Measurements from ENCODE around the gene IGFBP4. TPM values are rescaled to one million over a fixed set of nuclear protein-coding genes. Genes with fewer than 3 reads are reported as not detected.

The IGFBP4 gene
- total RNA-seq, 2 experiments from 2014 or later = 27.1 to 28.4 TPM

- Mint-ChIP-seq H3K4me1 (no peaks in the 10 kb centered on the region), H3K4me3 (no peak overlapping the region), H3K9me3 (no peaks in the 10 kb centered on the region), H3K27ac (no peak overlapping the region), H3K36me3 (ENCODE audit: low read depth) (no peaks in the 10 kb centered on the region), H3K27me3 (peaks cover 23% of the 10 kb centered on the region)
- CTCF ChIA-PET = interaction anchor here (1.3 to 2.1 kb wide), 2 partner anchors 8 to 62 kb away, joined by 3 to 7 read pairs; no protein-coding TSS in a partner anchor
- POLR2A ChIA-PET = interaction anchor here (0.5 to 1.9 kb wide), 4 partner anchors 10 to 62 kb away, joined by 3 to 5 read pairs (median 4); no protein-coding TSS in a partner anchor
- DNase-seq = no peak
Observed at GRCh38 chr17:40469805-40470675, 26.8 kb downstream of the IGFBP4 start.

- CTCF ChIA-PET = interaction anchor here (2.0 to 2.1 kb wide), 2 partner anchors 61 to 63 kb away, joined by 7 to 9 read pairs; no protein-coding TSS in a partner anchor
- no peak overlapping the region for H3K27ac Mint-ChIP-seq
- no peaks in the 10 kb centered on the region for H3K9me3 Mint-ChIP-seq
- peaks cover 23% of the 10 kb centered on the region for H3K27me3 Mint-ChIP-seq
- H3K4me1 Mint-ChIP-seq = peaks cover 1% of the 10 kb centered on the region
- peaks cover under 1% of the 10 kb centered on the region for H3K36me3 Mint-ChIP-seq (ENCODE audit: low read depth)
- POLR2A ChIA-PET = interaction anchor here (0.7 to 1.9 kb wide), 5 partner anchors 9 to 61 kb away, joined by 3 to 5 read pairs (median 4); no protein-coding TSS in a partner anchor
- no peak overlapping the region for H3K4me3 Mint-ChIP-seq
- no peak for DNase-seq
Observed at GRCh38 chr17:40470932-40471828, 27.9 kb downstream of the IGFBP4 start.

GRCh38 chr17:40471846-40472732 is 28.8 kb downstream of the IGFBP4 start:
- DNase-seq = no peak
- peaks cover 7% of the 10 kb centered on the region for H3K4me1 Mint-ChIP-seq
- H3K36me3 Mint-ChIP-seq (ENCODE audit: low read depth) = peaks cover 4% of the 10 kb centered on the region
- CTCF ChIA-PET = interaction anchor here (0.8 to 2.1 kb wide), 4 partner anchors 56 to 62 kb away, joined by 3 to 9 read pairs (median 5); no protein-coding TSS in a partner anchor
- peaks cover 14% of the 10 kb centered on the region for H3K27me3 Mint-ChIP-seq
- H3K4me3 Mint-ChIP-seq = no peak overlapping the region
- H3K9me3 Mint-ChIP-seq = no peaks in the 10 kb centered on the region
- no peak overlapping the region for H3K27ac Mint-ChIP-seq
- POLR2A ChIA-PET = interaction anchor here (1.0 to 1.3 kb wide), 3 partner anchors 28 to 54 kb away, joined by 3 to 4 read pairs (median 3); partner anchors contain the start of gene TOP2A

- ChIA-PET POLR2A (interaction anchor here (1.0 to 1.3 kb wide), 2 partner anchors 29 to 55 kb away, joined by 3 to 4 read pairs; partner anchors contain the start of gene TOP2A), CTCF (interaction anchor here (0.8 to 2.0 kb wide), 3 partner anchors 57 to 61 kb away, joined by 3 to 9 read pairs (median 3); no protein-coding TSS in a partner anchor)
- Mint-ChIP-seq H3K4me1 (peaks cover 14% of the 10 kb centered on the region), H3K9me3 (no peaks in the 10 kb centered on the region), H3K4me3 (no peak overlapping the region), H3K27me3 (peaks cover 12% of the 10 kb centered on the region), H3K27ac (no peak overlapping the region), H3K36me3 (ENCODE audit: low read depth) (peaks cover 11% of the 10 kb centered on the region)
- DNase-seq = no peak
Observed at GRCh38 chr17:40472733-40473452, 29.6 kb downstream of the IGFBP4 start.

- no peaks in the 10 kb centered on the region for H3K9me3 Mint-ChIP-seq
- DNase-seq = no peak
- POLR2A ChIA-PET = interaction anchor here (1.2 kb wide), 1 partner anchor 55 kb away, joined by 3 read pairs; no protein-coding TSS in a partner anchor
- H3K36me3 Mint-ChIP-seq (ENCODE audit: low read depth) = peaks cover 17% of the 10 kb centered on the region
- peaks cover 22% of the 10 kb centered on the region for H3K4me1 Mint-ChIP-seq
- peaks cover 12% of the 10 kb centered on the region for H3K27me3 Mint-ChIP-seq
- no peak overlapping the region for H3K27ac Mint-ChIP-seq
- CTCF ChIA-PET = interaction anchor here (1.0 kb wide), 1 partner anchor 60 kb away, joined by 3 read pairs; no protein-coding TSS in a partner anchor
- H3K4me3 Mint-ChIP-seq = no peak overlapping the region
Observed at GRCh38 chr17:40473573-40474365, 30.5 kb downstream of the IGFBP4 start.

- H3K27ac Mint-ChIP-seq = no peak overlapping the region
- peaks cover 23% of the 10 kb centered on the region for H3K36me3 Mint-ChIP-seq (ENCODE audit: low read depth)
- no peak for DNase-seq
- peaks cover 30% of the 10 kb centered on the region for H3K4me1 Mint-ChIP-seq
- peaks cover 11% of the 10 kb centered on the region for H3K27me3 Mint-ChIP-seq
- H3K9me3 Mint-ChIP-seq = no peaks in the 10 kb centered on the region
- ChIA-PET POLR2A (interaction anchor here (1.2 to 7.5 kb wide), 3 partner anchors 43 to 57 kb away, joined by 3 to 110 read pairs (median 35); no protein-coding TSS in a partner anchor), CTCF (interaction anchor here (1.0 to 2.3 kb wide), 3 partner anchors 41 to 59 kb away, joined by 3 to 6 read pairs (median 4); no protein-coding TSS in a partner anchor)
- H3K4me3 Mint-ChIP-seq = no peak overlapping the region
Observed at GRCh38 chr17:40474419-40475002, 31.3 kb downstream of the IGFBP4 start.

- H3K36me3 Mint-ChIP-seq (ENCODE audit: low read depth) = peaks cover 25% of the 10 kb centered on the region
- peaks cover 38% of the 10 kb centered on the region for H3K4me1 Mint-ChIP-seq
- peak overlapping the region; percentile 34 for H3K27ac Mint-ChIP-seq
Observed at GRCh38 chr17:40475234-40475908, 32.1 kb downstream of the IGFBP4 start.

GRCh38 chr17:40477796-40478195 is 34.5 kb downstream of the IGFBP4 start:
- peaks cover 2% of the 10 kb centered on the region for H3K27me3 Mint-ChIP-seq
- ChIA-PET CTCF (interaction anchor here (1.2 to 3.3 kb wide), 10 partner anchors 8 to 61 kb away, joined by 3 to 57 read pairs (median 13); partner anchors contain the start of gene TOP2A), POLR2A (interaction anchor here (1.9 to 7.5 kb wide), 4 partner anchors 12 to 60 kb away, joined by 7 to 110 read pairs (median 33); partner anchors contain the start of gene TOP2A)
- H3K4me3 Mint-ChIP-seq = no peak overlapping the region
- H3K36me3 Mint-ChIP-seq (ENCODE audit: low read depth) = peaks cover 30% of the 10 kb centered on the region
- no peaks in the 10 kb centered on the region for H3K9me3 Mint-ChIP-seq
- no peak for DNase-seq
- peak overlapping the region; percentile 58 for H3K27ac Mint-ChIP-seq
- peaks cover 63% of the 10 kb centered on the region for H3K4me1 Mint-ChIP-seq

More at GRCh38 chr17:40475234-40475908, 32.1 kb downstream of the IGFBP4 start:
- ChIA-PET CTCF (interaction anchor here (0.6 to 3.3 kb wide), 29 partner anchors 8 to 362 kb away, joined by 3 to 57 read pairs (median 5); partner anchors contain the start of gene TOP2A), POLR2A (interaction anchor here (0.6 to 7.5 kb wide), 10 partner anchors 14 to 85 kb away, joined by 3 to 110 read pairs (median 6); no protein-coding TSS in a partner anchor)
- Mint-ChIP-seq H3K4me3 (no peak overlapping the region), H3K27me3 (peaks cover 3% of the 10 kb centered on the region), H3K9me3 (no peaks in the 10 kb centered on the region)
- no peak for DNase-seq

GRCh38 chr17:40478486-40478885 is 35.2 kb downstream of the IGFBP4 start:
- no peak overlapping the region for H3K4me3 Mint-ChIP-seq
- ChIA-PET CTCF (interaction anchor here (1.2 to 3.3 kb wide), 5 partner anchors 9 to 54 kb away, joined by 3 to 57 read pairs (median 13); no protein-coding TSS in a partner anchor), POLR2A (interaction anchor here (1.9 to 7.5 kb wide), 5 partner anchors 11 to 61 kb away, joined by 7 to 115 read pairs (median 35); partner anchors contain the start of gene TOP2A)
- H3K36me3 Mint-ChIP-seq (ENCODE audit: low read depth) = peaks cover 30% of the 10 kb centered on the region
- no peaks in the 10 kb centered on the region for H3K9me3 Mint-ChIP-seq
- no peak for DNase-seq
- peaks cover 70% of the 10 kb centered on the region for H3K4me1 Mint-ChIP-seq
- no peaks in the 10 kb centered on the region for H3K27me3 Mint-ChIP-seq
- H3K27ac Mint-ChIP-seq = peak overlapping the region; percentile 89
